ENCODE measurements around the gene MACROD2.

MACROD2 gene

GRCh38 chr20:14882157-14882556, 886.8 kb downstream of the MACROD2 start:
- DNase-seq (ENCODE audit: low read depth, low spot score) = no peak
- H3K4me3 ChIP-seq (ENCODE audit: low read length) = no peak overlapping the region

- DNase-seq (ENCODE audit: low read depth, low spot score) = no peak
- H3K4me3 ChIP-seq (ENCODE audit: low read length) = no peak overlapping the region
These were observed 887.5 kb downstream of the MACROD2 start for GRCh38 chr20:14882846-14883245.

- DNase-seq (ENCODE audit: low read depth, low spot score) = no peak
- H3K4me3 ChIP-seq (ENCODE audit: low read length) = no peak overlapping the region
These were observed 888.0 kb downstream of the MACROD2 start for GRCh38 chr20:14883324-14883723.

- no peak for DNase-seq (ENCODE audit: low read depth, low spot score)
- no peak overlapping the region for H3K4me3 ChIP-seq (ENCODE audit: low read length)
These were observed 890.3 kb downstream of the MACROD2 start for GRCh38 chr20:14885661-14886060.

GRCh38 chr20:14888134-14888533, 892.8 kb downstream of the MACROD2 start:
- no peak overlapping the region for H3K4me3 ChIP-seq (ENCODE audit: low read length)
- peak; percentile 8 for DNase-seq (ENCODE audit: low read depth, low spot score)

GRCh38 chr20:14889496-14890255, 894.4 kb downstream of the MACROD2 start:
- H3K4me3 ChIP-seq (ENCODE audit: low read length) = no peak overlapping the region
- no peak for DNase-seq (ENCODE audit: low read depth, low spot score)

- DNase-seq (ENCODE audit: low read depth, low spot score) = no peak
- no peak overlapping the region for H3K4me3 ChIP-seq (ENCODE audit: low read length)
These were observed 895.4 kb downstream of the MACROD2 start for GRCh38 chr20:14890713-14891112.

- H3K4me3 ChIP-seq (ENCODE audit: low read length) = no peak overlapping the region
- DNase-seq (ENCODE audit: low read depth, low spot score) = no peak
These were observed 897.5 kb downstream of the MACROD2 start for GRCh38 chr20:14892782-14893181.

GRCh38 chr20:14896569-14896968, 901.3 kb downstream of the MACROD2 start:
- no peak overlapping the region for H3K4me3 ChIP-seq (ENCODE audit: low read length)
- DNase-seq (ENCODE audit: low read depth, low spot score) = no peak

- H3K4me3 ChIP-seq (ENCODE audit: low read length) = no peak overlapping the region
- no peak for DNase-seq (ENCODE audit: low read depth, low spot score)
These were observed 902.3 kb downstream of the MACROD2 start for GRCh38 chr20:14897608-14898007.

GRCh38 chr20:14902432-14903089, 907.2 kb downstream of the MACROD2 start:
- no peak for DNase-seq (ENCODE audit: low read depth, low spot score)
- H3K4me3 ChIP-seq (ENCODE audit: low read length) = no peak overlapping the region

GRCh38 chr20:14906908-14907434, 911.7 kb downstream of the MACROD2 start:
- DNase-seq (ENCODE audit: low read depth, low spot score) = no peak
- H3K4me3 ChIP-seq (ENCODE audit: low read length) = no peak overlapping the region

- no peak for DNase-seq (ENCODE audit: low read depth, low spot score)
- H3K4me3 ChIP-seq (ENCODE audit: low read length) = no peak overlapping the region
These were observed 914.8 kb downstream of the MACROD2 start for GRCh38 chr20:14910126-14910525.

- H3K4me3 ChIP-seq (ENCODE audit: low read length) = no peak overlapping the region
- no peak for DNase-seq (ENCODE audit: low read depth, low spot score)
These were observed 918.7 kb downstream of the MACROD2 start for GRCh38 chr20:14913896-14914620.

- no peak for DNase-seq (ENCODE audit: low read depth, low spot score)
- H3K4me3 ChIP-seq (ENCODE audit: low read length) = no peak overlapping the region
These were observed 919.3 kb downstream of the MACROD2 start for GRCh38 chr20:14914633-14915032.

GRCh38 chr20:14915356-14915755, 920.0 kb downstream of the MACROD2 start:
- no peak overlapping the region for H3K4me3 ChIP-seq (ENCODE audit: low read length)

GRCh38 chr20:14916360-14916920, 921.1 kb downstream of the MACROD2 start:
- DNase-seq (ENCODE audit: low read depth, low spot score) = no peak
- no peak overlapping the region for H3K4me3 ChIP-seq (ENCODE audit: low read length)

More at GRCh38 chr20:14915356-14915755, 920.0 kb downstream of the MACROD2 start:
- no peak for DNase-seq (ENCODE audit: low read depth, low spot score)

GRCh38 chr20:14918281-14918680, 923.0 kb downstream of the MACROD2 start:
- DNase-seq (ENCODE audit: low read depth, low spot score) = no peak

GRCh38 chr20:14918976-14919375, 923.7 kb downstream of the MACROD2 start:
- no peak overlapping the region for H3K4me3 ChIP-seq (ENCODE audit: low read length)
- no peak for DNase-seq (ENCODE audit: low read depth, low spot score)

More at GRCh38 chr20:14918281-14918680, 923.0 kb downstream of the MACROD2 start:
- no peak overlapping the region for H3K4me3 ChIP-seq (ENCODE audit: low read length)

Measured in Jurkat, Clone E6-1 (cell line).